ENCODE results near the gene CFAP161. TPM values are rescaled to one million over a fixed set of nuclear protein-coding genes. Genes with fewer than 3 reads are reported as not detected.

Gene CFAP161
- total and polyA plus RNA-seq, 4 donors: 0.45 to 0.84 TPM; not detected in 2

Other genes starting within 250 kb of the CFAP161 start
- 10 to 100 TPM; 27.0 to 31.0 TPM for gene MESD, start 144.5 kb upstream of the CFAP161 start, total RNA-seq
- gene MESD, start 144.5 kb upstream of the CFAP161 start, polyA plus RNA-seq: 10 to 100 TPM; 11.2 to 13.3 TPM
- gene TLNRD1, start 133.3 kb upstream of the CFAP161 start, total RNA-seq: 10 to 100 TPM; 15.7 to 24.4 TPM
- 1 to 10 TPM; 1.6 to 4.3 TPM for gene TLNRD1, start 133.3 kb upstream of the CFAP161 start, polyA plus RNA-seq
- 10 to 100 TPM in 1 of 2 donors, 1 to 10 TPM in 1; 9.1 to 19.5 TPM for gene IL16, start 62.6 kb downstream of the CFAP161 start, total RNA-seq
- 1 to 10 TPM; 5.3 to 6.5 TPM for gene IL16, start 62.6 kb downstream of the CFAP161 start, polyA plus RNA-seq
- 1 to 10 TPM; 2.2 to 7.0 TPM for gene STARD5, start 189.9 kb downstream of the CFAP161 start, total RNA-seq
- 10 to 100 TPM in 1 of 2 donors, 1 to 10 TPM in 1; 3.6 to 10.3 TPM for gene STARD5, start 189.9 kb downstream of the CFAP161 start, polyA plus RNA-seq
- under 1 TPM in 1 of 2 donors, not detected in 1; 0.81 TPM for gene TMC3, start 239.9 kb downstream of the CFAP161 start, total RNA-seq
- not detected for gene TMC3, start 239.9 kb downstream of the CFAP161 start, polyA plus RNA-seq

All from aorta (tissue), 4 donors.